CD14-positive monocyte (primary cell): ENCODE measurements around the gene TMEM120B. TPM values are rescaled to one million over a fixed set of nuclear protein-coding genes. Genes with fewer than 3 reads are reported as not detected.

ENCODE experiments used
- DNase-seq, 3 donors: peaks; one replicate each; pipeline ENCODE4 v3.0.0-alpha.2; 2011 to 2022
- H2AFZ ChIP-seq: 2 replicates; pipeline ENCODE4 v1.6.0; 2012; ENCODE audit warnings: mild to moderate bottlenecking, low read depth, low read length, inconsistent platforms; ENCODE audit not compliant: insufficient read depth, poor library complexity, severe bottlenecking
- H3K27ac ChIP-seq, 2 donors: 1 replicate in 1 of 2; 2 replicates in 1 of 2; pipeline ENCODE4 v1.5.1; 2012 to 2013; ENCODE audit warnings: low read length in 2 of 2, control low read depth in 1 of 2, inconsistent platforms in 1 of 2, low read depth in 1 of 2, mild to moderate bottlenecking in 1 of 2
- H3K27me3 ChIP-seq, 2 donors: one replicate each; pipeline versions ENCODE4 v1.6.0 to v1.6.1; 2011 to 2013; ENCODE audit warnings: low read length in 2 of 2; ENCODE audit not compliant: control insufficient read depth in 2 of 2, insufficient read depth in 2 of 2
- H3K36me3 ChIP-seq, 2 donors: replicated peaks in 1 of 2; 1 replicate in 1 of 2; 2 replicates in 1 of 2; pipeline versions ENCODE4 v1.5.1 to v1.6.1; 2012 to 2013; ENCODE audit warnings: low read length in 2 of 2, control low read depth in 1 of 2, inconsistent platforms in 1 of 2, mild to moderate bottlenecking in 1 of 2; ENCODE audit not compliant: insufficient read depth in 2 of 2, control insufficient read depth in 1 of 2
- H3K4me1 ChIP-seq, 2 donors: 1 replicate in 1 of 2; 2 replicates in 1 of 2; pipeline versions ENCODE4 v1.5.1 to v1.6.1; 2012 to 2013; ENCODE audit warnings: low read length in 2 of 2, control low read depth in 1 of 2, inconsistent platforms in 1 of 2, mild to moderate bottlenecking in 1 of 2, moderate library complexity in 1 of 2; ENCODE audit not compliant: insufficient read depth in 2 of 2, control insufficient read depth in 1 of 2
- H3K4me2 ChIP-seq: replicated peaks from 2 replicates; pipeline ENCODE3; 2012; ENCODE audit warnings: low read length, moderate library complexity, mild to moderate bottlenecking; ENCODE audit not compliant: poor library complexity, severe bottlenecking; ENCODE audit errors: extremely low read depth
- H3K4me3 ChIP-seq, 3 experiments: fragments of 200-600 bp in 1 of 3; sonication (generic) in 1 of 3; replicated peaks in 1 of 3; 1 replicate in 2 of 3; 2 replicates in 1 of 3; pipeline ENCODE4 v1.5.1; 2011 to 2013; ENCODE audit warnings: low read length in 3 of 3, mild to moderate bottlenecking in 3 of 3, control low read depth in 2 of 3, low read depth in 2 of 3, inconsistent platforms in 1 of 3, moderate library complexity in 1 of 3
- H3K79me2 ChIP-seq: 2 replicates; pipeline ENCODE4 v1.6.0; 2012; ENCODE audit warnings: mild to moderate bottlenecking, control low read depth, inconsistent platforms, low read length, moderate library complexity; ENCODE audit not compliant: insufficient read depth
- H3K9ac ChIP-seq: 2 replicates; pipeline ENCODE4 v1.6.0; 2017; ENCODE audit warnings: low read length, mild to moderate bottlenecking; ENCODE audit not compliant: insufficient read depth, poor library complexity, severe bottlenecking
- H3K9me3 ChIP-seq, 2 donors: replicated peaks in 1 of 2; 1 replicate in 1 of 2; 2 replicates in 1 of 2; pipeline versions ENCODE4 v1.5.1 to v1.6.1; 2012 to 2013; ENCODE audit warnings: low read length in 2 of 2, control low read depth in 1 of 2; ENCODE audit not compliant: control insufficient read depth in 1 of 2, insufficient read depth in 1 of 2
- H4K20me1 ChIP-seq: 2 replicates; pipeline ENCODE4 v1.6.0; 2012; ENCODE audit warnings: mild to moderate bottlenecking, low read length, control low read depth, moderate library complexity; ENCODE audit not compliant: insufficient read depth
- H3K27ac Mint-ChIP-seq, 7 donors: one replicate each; pipeline ENCODE4 v1.8.0; 2020; ENCODE audit warnings: mild to moderate bottlenecking in 7 of 7, mixed read lengths in 7 of 7, moderate library complexity in 6 of 7, inconsistent platforms in 2 of 7
- H3K27me3 Mint-ChIP-seq, 3 donors: one replicate each; pipeline ENCODE4 v1.8.0; 2021 to 2022; ENCODE audit warnings: low read depth in 3 of 3, mild to moderate bottlenecking in 3 of 3, mixed read lengths in 3 of 3, moderate library complexity in 3 of 3, inconsistent platforms in 1 of 3
- H3K36me3 Mint-ChIP-seq, 2 donors: one replicate each; pipeline ENCODE4 v1.8.0; 2020; ENCODE audit warnings: mixed read lengths in 2 of 2, inconsistent platforms in 1 of 2, mild to moderate bottlenecking in 1 of 2
- H3K4me1 Mint-ChIP-seq: one replicate; pipeline ENCODE4 v1.8.0; 2020; ENCODE audit warnings: mild to moderate bottlenecking, mixed read lengths
- H3K4me3 Mint-ChIP-seq, 2 donors: one replicate each; pipeline ENCODE4 v1.8.0; 2020; ENCODE audit warnings: mild to moderate bottlenecking in 2 of 2, mixed read lengths in 2 of 2, moderate library complexity in 1 of 2
- H3K9me3 Mint-ChIP-seq, 7 donors: one replicate each; pipeline ENCODE4 v1.8.0; 2020 to 2022; ENCODE audit warnings: mixed read lengths in 7 of 7, mild to moderate bottlenecking in 6 of 7, moderate library complexity in 6 of 7, inconsistent platforms in 2 of 7
- CTCF ChIP-seq: fragments of 200-600 bp; IDR thresholded peaks from one replicate; pipeline ENCODE4 v1.8.0; 2022; ENCODE audit warnings: antibody characterized with exemption, mild to moderate bottlenecking
- WGBS: methylation state at CpG from one replicate; pipeline ENCODE4 v1.1.5; 2013; ENCODE audit warnings: missing lambda C conversion rate; ENCODE audit not compliant: insufficient coverage; 5-methylcytosine and 5-hydroxymethylcytosine counted together
- intact Hi-C, 2 donors: fragments of 100-400 bp; cut with micrococcal nuclease; formaldehyde crosslinking; loops; one replicate each; pipeline versions ENCODE4 v1.15.0 to v1.15.1; 2023
- polyA plus RNA-seq, 3 donors: library from polyadenylated mRNA; depleted of rRNA in 1 of 3; unstranded in 2 of 3; stranded (reverse) in 1 of 3; fragments of 300-500 nt in 2 of 3; fragments of >200 nt in 1 of 3; fragmentation: Illumina TruSeq in 2 of 3; gene quantifications; 1 replicate in 2 of 3; 2 replicates in 1 of 3; pipeline ENCODE4 v1.2.3, GENCODE V29; 2012 to 2021

TMEM120B gene
- polyA plus RNA-seq, 3 donors = 0.65 to 2.4 (median 1.1) TPM

GRCh38 chr12:121774968-121775474, 62.5 kb downstream of the TMEM120B start:
- Histone ChIP-seq H3K4me1 (peaks cover 7 to 16% of the 10 kb centered on the region in 2 donors), H2AFZ (no peak overlapping the region), H3K4me2 (no peak overlapping the region), H3K9me3 (no peaks in the 10 kb centered on the region), H3K27ac (no peak overlapping the region), H3K79me2 (no peaks in the 10 kb centered on the region), H3K4me3 (no peak overlapping the region), H3K9ac (no peak overlapping the region), H4K20me1 (no peaks in the 10 kb centered on the region), H3K27me3 (no peaks in the 10 kb centered on the region), H3K36me3 (peaks cover 16 to 18% of the 10 kb centered on the region in 2 donors)
- Mint-ChIP-seq H3K27ac (no peak overlapping the region), H3K27me3 (peaks cover 0 to 1% (median 0%) of the 10 kb centered on the region in 3 donors), H3K9me3 (no peaks in the 10 kb centered on the region), H3K4me1 (peaks cover 8% of the 10 kb centered on the region), H3K4me3 (no peak overlapping the region), H3K36me3 (peaks cover 15 to 21% of the 10 kb centered on the region in 2 donors)
- WGBS = 96% methylated on average over 9 of the region's 14 CpGs
- intact Hi-C loops = loop anchor here (2.0 to 10.0 kb wide), 3 partner anchors 37 to 280 kb away; no protein-coding TSS in a partner anchor
- TF ChIP-seq CTCF = no peak
- no peak for DNase-seq

GRCh38 chr12:121775501-121775900, 62.9 kb downstream of the TMEM120B start:
- intact Hi-C loops = loop anchor here (2.0 to 10.0 kb wide), 3 partner anchors 37 to 281 kb away; no protein-coding TSS in a partner anchor
- Histone ChIP-seq H2AFZ (no peak overlapping the region), H3K9me3 (no peaks in the 10 kb centered on the region), H3K27ac (no peak overlapping the region), H3K4me3 (no peak overlapping the region), H3K36me3 (peaks cover 19 to 22% of the 10 kb centered on the region in 2 donors), H3K4me2 (no peak overlapping the region), H4K20me1 (peaks cover under 1% of the 10 kb centered on the region), H3K9ac (no peak overlapping the region), H3K4me1 (peaks cover 7 to 16% of the 10 kb centered on the region in 2 donors), H3K27me3 (no peaks in the 10 kb centered on the region), H3K79me2 (no peaks in the 10 kb centered on the region)
- Mint-ChIP-seq H3K4me1 (peaks cover 6% of the 10 kb centered on the region), H3K27ac (no peak overlapping the region), H3K9me3 (no peaks in the 10 kb centered on the region), H3K4me3 (no peak overlapping the region), H3K27me3 (peaks cover 0 to 1% (median 0%) of the 10 kb centered on the region in 3 donors), H3K36me3 (peaks cover 18 to 26% of the 10 kb centered on the region in 2 donors)
- TF ChIP-seq CTCF = no peak
- no peak for DNase-seq
- WGBS = 82% methylated on average over 13 of the region's 16 CpGs
